Transverse colon (tissue), 4 donors: ENCODE data around the gene SLC8A3.

Experiments used
- CTCF ChIP-seq, 5 experiments: fragments of 200-600 bp in 3 of 5; fragments of 450-650 bp in 2 of 5; sonication (generic) in 3 of 5; IDR thresholded peaks; 1 replicate in 2 of 5; 2 replicates in 3 of 5; pipeline ENCODE4 v1.5.1; 2016 to 2017; ENCODE audit warnings: antibody characterized with exemption in 5 of 5, inconsistent platforms in 3 of 5, mild to moderate bottlenecking in 2 of 5, moderate library complexity in 1 of 5
- EP300 ChIP-seq: sonication (generic); formaldehyde crosslinking; IDR thresholded peaks from one replicate; pipeline ENCODE4 v1.6.1; 2017; ENCODE audit warnings: antibody characterized with exemption, low read depth
- POLR2A ChIP-seq: fragments of 450-650 bp; IDR thresholded peaks from one replicate; pipeline ENCODE4 v1.6.1; 2016; ENCODE audit warnings: antibody characterized with exemption, mild to moderate bottlenecking, moderate library complexity
- POLR2AphosphoS5 ChIP-seq, 3 donors: sonication (generic); formaldehyde crosslinking; IDR thresholded peaks; one replicate each; pipeline ENCODE4 v1.6.1; 2016; ENCODE audit warnings: antibody characterized with exemption in 3 of 3

DNA sequence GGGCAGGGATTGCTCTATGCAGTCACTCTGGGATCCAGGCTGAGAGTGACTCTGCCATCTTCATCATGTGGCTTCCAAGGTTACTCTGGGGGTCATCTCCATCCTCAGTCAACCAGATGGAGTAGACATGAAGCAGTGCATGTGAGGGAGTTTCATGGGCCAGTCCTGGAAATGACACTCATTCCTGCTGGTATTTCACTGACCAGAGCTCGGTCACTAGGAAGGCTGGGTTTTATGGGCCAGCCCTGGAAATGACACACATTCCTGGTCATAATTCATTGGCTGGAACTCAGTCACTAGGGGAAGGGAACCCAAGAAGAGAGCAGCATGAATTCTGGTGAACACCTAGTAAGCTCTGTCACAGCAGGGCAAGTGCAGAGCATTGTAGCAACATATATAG, 164.9 kb downstream of the SLC8A3 start:
- no peak for TF ChIP-seq CTCF (IDR thresholded peaks at IDR 0.05)
- no peak for TF ChIP-seq EP300
- TF ChIP-seq POLR2A = no peak
- TF ChIP-seq POLR2AphosphoS5 (IDR thresholded peaks at IDR 0.05) = no peak
